Activated CD8-positive, alpha-beta memory T cell treated with anti-CD3 and anti-CD28 coated beads, Interleukin-2, amount 50 U/mL, for 1 hour (primary cell): ENCODE results near the gene SLC13A5.
"Not testable (repeated sequence)": the region's sequence is repeated elsewhere in the genome, so short reads cannot be mapped to it uniquely, and the experiment has no call there.

ENCODE experiments used
- DNase-seq: peaks from one replicate; pipeline ENCODE4 v3.0.0-alpha.2; 2020; ENCODE audit errors: extremely low read depth

The SLC13A5 gene

DNA sequence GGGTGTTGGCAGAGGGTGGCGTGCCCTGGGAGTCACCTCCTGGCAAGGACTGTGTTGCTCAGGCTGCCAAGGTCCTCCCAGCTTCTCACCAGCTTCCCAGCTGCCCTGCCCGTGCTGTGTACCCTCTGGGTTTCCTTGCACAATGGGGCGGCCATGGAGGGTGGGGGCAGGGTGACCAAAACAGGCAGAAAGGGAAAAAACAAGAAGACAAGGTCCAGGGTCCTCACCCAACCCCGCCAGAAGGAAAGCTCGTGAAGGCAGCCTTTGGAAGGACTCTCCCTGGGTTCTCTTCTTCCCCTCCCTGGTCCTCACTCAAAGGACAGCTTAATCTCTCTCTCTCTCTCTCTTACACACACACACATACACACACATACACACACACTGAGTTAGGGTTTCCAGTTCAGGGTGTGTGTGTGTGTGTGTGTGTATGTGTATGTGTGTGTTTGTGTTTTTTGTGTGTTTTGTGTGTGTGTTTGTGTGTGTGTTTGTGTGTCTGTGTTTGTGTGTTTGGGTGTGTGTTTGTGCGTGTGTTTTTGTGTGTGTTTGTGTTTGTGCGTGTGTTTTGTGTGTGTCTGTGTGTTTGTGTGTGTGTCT lies 2.0 kb downstream of the SLC13A5 start:
- DNase-seq = no peak

DNA sequence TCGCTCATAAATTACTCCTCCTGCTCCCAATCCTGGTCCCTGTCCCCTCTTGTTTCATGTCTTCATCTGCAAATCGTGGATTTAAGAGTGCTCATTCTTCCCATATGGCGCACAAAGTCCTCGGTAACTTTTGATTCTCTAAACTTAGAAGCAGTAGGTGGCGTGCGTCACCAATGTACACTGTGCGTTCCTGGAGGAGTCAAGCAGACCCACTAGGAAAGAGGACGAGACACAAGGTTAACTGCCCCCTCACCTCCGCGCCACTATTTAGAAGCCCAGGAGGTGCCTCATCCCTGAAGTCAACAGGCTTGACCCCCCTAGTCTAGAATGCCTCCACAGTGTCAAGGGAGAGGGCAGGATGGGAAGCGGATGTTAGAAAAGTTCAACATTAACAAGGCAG lies 2.9 kb downstream of the SLC13A5 start:
- no peak for DNase-seq

GRCh38 chr17:6708357-6708961 lies 4.7 kb downstream of the SLC13A5 start:
- DNase-seq = no peak

- DNase-seq = no peak
Observed at GRCh38 chr17:6706996-6707395, 6.2 kb downstream of the SLC13A5 start.

DNA sequence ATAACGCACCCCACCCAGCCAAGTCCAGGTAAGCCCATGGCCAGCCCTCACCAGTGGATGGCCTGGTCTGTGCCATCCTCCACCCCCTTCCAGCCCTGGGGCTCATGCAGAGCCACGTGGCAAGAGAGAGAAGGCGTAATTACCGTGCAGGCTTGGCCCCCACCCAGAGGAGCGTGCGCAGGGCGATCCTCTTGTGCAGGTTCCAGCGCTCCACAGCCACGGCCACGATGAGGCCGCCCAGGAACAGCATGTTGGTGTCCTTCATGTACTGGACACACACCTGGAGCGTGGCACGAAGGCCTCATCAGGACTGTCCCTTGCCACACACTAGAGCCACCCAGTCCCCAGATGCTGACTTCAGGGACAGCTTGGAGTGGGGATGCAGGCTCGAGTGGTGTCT lies 6.7 kb downstream of the SLC13A5 start:
- no peak for DNase-seq

DNA sequence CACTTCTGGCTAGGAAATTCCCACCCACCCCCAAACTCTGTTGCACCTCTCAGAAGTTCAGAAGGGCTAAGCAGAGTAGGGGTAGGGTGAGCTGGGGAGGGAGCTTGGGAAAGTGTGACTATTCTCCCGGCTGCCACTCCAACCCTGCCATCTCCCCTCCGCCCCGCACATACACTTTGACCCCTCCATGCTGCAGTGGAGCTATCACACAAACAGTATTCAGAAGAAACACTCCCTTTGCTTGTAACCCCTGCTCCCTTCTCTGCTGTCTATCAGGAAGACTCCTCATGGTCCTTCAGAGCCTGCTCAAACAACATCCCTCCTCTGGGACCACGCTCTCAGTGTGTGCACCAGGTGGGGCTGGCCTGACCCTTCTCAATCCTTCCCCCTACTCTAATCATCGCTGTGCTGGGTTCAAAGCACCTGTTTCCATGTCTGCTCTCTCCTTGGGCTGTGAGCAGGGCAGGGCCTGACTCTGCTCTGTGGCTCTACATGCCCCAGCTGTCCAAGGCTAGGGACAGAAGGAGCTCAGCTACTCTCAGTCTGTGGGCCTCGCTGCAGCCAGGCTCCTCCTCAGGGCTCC lies 8.6 kb downstream of the SLC13A5 start:
- DNase-seq = no peak

DNA sequence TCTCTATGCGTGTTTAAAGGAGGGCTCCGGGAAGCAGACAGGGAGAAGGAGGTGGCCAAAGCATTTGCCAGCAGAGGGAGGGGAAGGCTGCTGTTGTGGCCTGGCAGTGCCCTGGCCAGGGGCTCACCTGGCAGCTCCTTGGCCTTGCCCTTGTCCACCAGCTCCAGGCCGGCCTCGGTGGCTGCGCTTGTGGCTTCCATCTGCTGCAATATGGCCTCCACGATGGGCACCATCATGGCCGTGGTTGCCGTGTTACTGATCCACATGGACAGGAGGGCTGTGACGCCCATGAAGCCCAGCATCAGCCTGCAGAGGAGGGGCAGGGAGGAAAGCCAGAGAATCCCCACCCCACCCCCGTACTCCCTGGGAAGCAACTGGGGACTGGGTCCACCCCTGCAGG lies 9.4 kb downstream of the SLC13A5 start:
- no peak for DNase-seq

DNA sequence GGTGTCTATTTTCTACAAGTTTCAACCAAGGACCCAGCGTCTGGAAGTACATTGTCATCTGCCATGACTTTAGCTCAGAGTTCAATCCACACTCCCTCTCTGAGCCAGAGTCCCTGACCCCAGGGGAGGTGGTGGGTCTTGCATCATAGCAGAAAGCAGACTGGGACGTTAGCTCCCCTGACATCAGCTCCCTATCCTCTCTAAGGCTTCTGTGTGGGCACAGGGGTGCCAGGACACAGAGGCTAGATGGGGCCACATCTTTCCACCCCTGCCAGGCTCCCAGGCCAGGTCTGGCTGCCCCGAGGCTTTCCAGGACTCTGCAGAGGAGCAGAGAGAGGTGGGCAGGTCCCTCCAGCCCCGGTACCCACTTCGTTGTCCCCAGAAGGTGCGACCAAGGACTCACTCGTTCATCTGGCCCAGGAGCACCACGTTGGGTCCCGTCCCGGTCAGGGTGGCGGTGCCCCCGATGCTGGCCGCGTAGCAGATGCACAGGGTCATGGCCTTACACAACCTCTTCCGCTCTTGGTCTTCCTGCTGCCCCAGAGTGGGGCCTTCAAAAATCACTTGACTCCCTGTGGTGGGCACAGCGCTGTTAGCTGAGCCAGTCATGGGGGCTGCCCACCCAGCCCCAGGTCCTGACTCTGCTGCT lies 10.5 kb downstream of the SLC13A5 start:
- no peak for DNase-seq

- no peak for DNase-seq
Observed at GRCh38 chr17:6701719-6702118, 11.4 kb downstream of the SLC13A5 start.

- DNase-seq = no peak
Observed at GRCh38 chr17:6700948-6701307, 12.2 kb downstream of the SLC13A5 start.

- no peak for DNase-seq
Observed at GRCh38 chr17:6699997-6700947, 12.9 kb downstream of the SLC13A5 start.

DNA sequence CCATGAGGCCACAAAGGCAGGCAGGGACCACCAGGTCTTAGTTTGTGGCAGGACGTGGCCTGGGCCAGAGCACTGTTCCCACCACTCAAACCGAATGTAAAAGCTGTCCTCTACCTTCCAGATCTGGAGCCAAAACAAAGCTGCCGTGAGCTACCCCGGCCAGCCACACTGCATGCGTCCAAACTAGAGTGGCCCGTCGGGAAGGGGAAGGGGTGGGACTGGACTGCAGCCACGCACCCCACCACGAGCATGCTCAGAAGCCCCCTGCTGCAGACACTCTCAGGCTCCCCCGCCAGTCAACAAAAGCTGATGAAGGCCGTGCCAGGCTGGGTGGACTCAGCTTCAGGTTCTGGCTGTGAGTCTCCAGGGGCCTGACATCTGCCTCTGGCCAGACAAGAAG lies 15.2 kb downstream of the SLC13A5 start:
- no peak for DNase-seq

DNA sequence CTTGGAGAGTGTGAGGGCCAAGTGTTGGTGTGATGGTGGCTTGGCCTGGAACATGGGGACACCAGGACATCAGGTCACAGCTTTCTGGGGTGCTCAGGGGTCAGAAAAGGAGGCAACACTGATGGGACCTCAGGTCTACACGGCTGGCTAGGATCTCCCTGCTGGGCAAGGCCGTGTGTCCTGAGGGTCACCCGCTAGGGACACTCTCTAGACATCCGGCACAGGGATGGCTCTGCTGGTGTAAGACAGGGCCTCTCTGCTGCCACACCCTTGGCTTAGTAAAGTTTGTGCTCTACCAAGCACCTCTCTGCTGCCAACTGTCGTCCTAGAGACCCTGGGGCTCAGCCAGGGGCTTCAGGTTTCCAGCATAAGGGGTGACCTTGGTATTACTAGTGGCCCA lies 16.3 kb downstream of the SLC13A5 start:
- DNase-seq = no peak

- DNase-seq = no peak
Observed at GRCh38 chr17:6695565-6695964, 17.6 kb downstream of the SLC13A5 start.

GRCh38 chr17:6695051-6695450 lies 18.1 kb downstream of the SLC13A5 start:
- DNase-seq = no peak

DNA sequence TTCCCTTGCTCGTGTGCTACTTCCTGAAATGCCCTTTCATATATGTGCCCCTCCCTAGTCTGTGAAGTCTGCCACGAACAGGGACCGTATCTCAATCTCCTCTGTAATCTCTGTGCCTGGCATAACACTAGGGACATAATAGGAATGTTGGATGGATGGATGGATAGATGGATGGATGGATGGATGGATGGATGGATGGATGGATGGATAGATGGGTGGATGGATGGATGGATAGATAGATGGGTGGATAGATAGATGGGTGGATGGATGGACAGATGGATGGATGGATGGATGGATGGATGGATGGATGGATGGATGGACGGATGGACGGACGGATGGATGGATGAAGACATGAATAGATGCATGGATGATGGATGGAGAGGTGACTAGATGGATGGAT lies 21.2 kb downstream of the SLC13A5 start:
- not testable (repeated sequence) for DNase-seq

DNA sequence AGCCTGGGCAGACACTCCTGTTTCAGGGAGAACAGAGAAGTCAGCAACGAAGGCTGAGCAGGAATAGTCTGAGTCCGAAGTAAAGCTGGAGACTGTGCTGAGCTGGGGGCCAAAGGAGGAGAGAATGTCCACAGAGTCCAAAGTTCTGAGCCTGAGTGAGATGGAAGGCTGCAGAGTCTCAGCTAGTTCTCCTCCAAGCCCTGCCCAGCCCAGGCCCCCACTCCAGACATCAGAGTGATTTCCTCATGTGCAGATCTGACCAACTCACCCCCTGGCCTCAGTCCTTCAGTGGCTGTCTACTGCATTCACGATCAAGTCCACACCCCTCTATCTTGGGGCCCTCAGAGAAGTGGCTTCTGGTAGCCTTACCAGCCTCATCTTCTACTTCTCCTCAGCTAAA lies 21.6 kb downstream of the SLC13A5 start:
- no peak for DNase-seq

DNA sequence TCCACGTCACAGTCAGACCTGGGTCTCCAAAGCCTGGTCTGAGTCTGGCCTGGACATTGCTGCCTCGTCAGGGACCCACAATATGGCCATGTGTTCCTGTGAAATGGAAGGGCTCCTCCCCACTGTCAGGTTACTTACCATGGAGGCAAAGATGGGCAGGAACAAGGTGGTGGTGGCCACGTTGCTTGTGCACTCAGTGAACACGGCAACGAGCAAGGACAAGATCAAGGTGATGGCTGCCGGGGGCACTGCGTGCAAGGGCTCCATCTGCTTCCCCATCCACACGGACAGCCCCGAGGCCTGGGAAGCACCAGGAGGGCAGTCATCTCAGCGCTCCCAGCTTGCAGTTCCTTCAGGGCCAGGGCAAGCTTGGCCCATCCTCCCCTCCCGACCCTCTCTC lies 22.5 kb downstream of the SLC13A5 start:
- DNase-seq = no peak

DNA sequence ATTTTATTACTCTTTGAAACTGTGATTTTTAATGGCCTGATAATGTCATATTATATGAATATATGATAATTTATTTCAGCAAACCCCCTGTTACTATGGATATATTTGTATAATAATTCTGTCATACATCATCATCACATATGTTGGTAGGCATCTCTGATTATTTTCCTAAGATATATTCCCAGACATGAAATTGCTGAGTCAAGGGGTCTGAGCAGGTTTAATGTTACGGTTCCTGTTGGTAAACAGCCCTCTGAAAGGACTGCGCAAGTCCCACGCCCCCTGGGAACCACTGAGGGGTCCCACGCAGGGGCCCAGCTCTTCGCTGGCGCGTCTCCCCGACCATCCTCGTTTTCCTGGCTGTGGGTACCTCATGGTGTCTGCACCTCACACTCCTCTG lies 24.2 kb downstream of the SLC13A5 start:
- DNase-seq = no peak

GRCh38 chr17:6686026-6686425 lies 27.1 kb downstream of the SLC13A5 start:
- DNase-seq = no peak

- no peak for DNase-seq
Observed at GRCh38 chr17:6684881-6685767, 28.0 kb downstream of the SLC13A5 start.
